HG02678 (cell line): ENCODE data around the gene NUDT4B.
"Not testable (repeated sequence)": the region's sequence is repeated elsewhere in the genome, so short reads cannot be mapped to it uniquely, and the experiment has no call there.

Source experiments
- ATAC-seq: cut with Tn5 transposase; IDR thresholded peaks from one replicate; pipeline ENCODE4 v1.9.1; 2021; ENCODE audit warnings: mild to moderate bottlenecking, moderate library complexity; ENCODE audit not compliant: unreplicated experiment

The NUDT4B gene

DNA sequence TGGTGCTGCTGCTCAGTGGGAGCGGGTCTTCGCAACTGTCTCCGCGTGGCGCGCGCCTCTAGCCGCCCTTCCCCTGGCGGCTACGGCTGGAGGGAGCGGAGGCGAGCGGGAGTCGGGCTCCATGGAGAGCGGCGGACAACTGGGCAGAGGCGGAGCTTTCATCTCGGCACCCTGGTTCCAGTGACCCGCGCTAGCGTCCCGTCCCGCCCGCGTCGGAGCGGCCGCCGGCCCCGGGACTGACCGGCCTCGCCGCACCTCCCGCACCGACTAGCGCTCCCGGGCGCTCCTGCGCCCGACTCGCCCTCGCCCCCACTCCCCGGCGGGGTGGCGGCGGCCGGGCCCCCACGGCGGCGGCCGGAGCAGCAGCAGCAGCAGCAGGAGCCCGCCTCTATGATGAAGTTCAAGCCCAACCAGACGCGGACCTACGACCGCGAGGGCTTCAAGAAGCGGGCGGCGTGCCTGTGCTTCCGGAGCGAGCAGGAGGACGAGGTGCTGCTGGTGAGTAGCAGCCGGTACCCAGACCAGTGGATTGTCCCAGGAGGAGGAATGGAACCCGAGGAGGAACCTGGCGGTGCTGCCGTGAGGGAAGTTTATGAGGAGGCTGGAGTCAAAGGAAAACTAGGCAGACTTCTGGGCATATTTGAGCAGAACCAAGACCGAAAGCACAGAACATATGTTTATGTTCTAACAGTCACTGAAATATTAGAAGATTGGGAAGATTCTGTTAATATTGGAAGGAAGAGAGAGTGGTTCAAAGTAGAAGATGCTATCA is at the start of gene NUDT4B:
Gene NUDT4B (plus strand): TSS at position 212 of the 772 bp plus-strand sequence. CDS start 179 bp downstream, at position 391.
- peak; percentile 46 for ATAC-seq

DNA sequence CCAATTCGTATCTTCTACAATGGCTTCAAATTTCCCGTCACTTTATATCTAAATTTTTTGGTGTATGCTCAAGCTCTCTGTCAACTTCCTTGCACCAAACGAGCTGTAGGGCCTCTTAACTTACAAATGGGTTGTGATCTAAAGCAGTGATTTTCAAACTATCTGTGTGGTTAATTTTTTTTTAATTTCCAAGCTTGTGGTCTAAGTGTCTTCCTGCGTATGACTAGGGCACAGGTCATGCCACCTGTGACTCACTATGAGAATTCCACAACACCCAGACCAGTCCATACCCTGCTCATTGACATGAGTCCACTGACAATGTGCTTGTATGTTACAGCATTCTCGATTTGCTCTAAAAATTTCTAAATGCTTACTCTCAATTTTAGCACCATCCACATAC is 49.2 kb upstream of the NUDT4B start:
- not testable (repeated sequence) for ATAC-seq

DNA sequence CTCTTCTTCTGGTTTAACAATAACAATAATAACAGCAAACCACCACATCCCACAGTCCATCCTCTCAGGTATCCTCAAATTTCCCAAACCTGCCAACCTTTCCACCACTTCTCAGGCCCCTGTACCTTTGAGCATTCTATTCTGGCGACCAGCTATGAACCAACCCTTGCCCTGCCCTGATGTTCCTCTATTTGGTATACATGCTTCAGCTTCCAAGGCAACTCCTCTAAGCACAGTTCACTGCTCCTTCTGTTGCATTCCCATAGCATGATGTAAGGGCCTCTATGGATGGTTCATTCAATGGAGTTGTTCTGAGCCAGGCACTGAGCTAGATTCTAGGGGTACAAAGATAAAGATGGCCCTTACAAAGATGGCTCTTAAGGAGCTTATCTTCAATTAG is 46.3 kb upstream of the NUDT4B start:
- ATAC-seq = not testable (repeated sequence)

DNA sequence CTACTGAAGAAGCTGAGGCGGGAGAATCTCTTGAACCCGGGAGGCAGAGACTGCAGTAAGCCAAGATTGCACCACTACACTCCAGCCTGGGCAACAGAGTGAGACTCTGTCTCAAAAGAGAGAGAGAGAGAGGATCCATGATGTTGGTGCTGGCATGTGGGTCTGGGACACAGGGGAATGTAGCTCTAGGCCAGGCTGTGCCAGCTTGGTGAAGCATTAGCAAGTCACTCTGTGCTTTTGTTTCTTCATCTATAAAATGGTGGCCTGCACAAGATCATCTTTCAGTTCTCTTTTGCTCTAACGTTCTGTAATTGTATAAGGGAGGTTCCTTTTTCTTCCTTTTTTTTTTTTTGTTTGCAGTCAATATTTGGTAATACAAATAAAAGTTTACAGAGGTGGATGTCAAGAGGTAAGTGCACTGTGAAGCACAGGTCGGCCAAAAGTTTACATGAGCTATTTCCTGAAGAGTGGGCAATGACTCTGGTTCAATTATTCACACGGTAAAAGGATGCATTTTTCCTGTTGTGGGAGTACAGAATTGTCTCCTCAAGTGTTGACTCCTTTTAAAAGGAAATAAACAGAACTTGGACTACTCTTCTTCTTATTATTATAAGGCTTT is 44.5 kb upstream of the NUDT4B start:
- not testable (repeated sequence) for ATAC-seq

DNA sequence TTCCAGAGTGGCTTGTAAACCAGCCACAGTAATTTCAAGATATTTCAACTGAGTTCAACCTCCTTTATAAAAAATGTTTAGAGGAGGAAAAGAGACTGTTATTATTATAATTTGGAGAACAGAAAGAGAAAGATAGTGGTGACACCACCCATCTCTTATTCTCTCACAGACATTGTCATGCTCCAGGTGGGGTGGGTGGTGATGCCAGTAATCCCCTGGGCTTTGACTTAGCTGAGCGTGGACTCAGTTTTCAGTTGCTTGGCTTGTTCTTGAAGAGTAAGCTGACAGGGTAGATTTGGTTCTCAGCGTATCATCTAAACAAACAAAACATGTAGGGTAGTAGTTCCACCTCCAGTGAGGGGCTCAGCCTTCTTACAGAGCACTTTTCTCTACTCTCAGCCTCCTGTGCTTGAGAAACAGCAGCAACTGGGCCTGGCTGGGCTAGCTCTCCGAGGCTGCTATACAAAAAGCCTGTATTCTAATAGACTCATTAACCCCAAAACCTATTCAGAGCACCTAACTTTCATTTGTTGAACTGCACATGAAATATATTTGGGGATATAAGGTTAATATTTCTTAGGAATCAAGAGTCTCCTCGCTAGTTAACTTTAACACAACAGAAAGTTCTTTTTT is 43.1 kb upstream of the NUDT4B start:
- not testable (repeated sequence) for ATAC-seq

DNA sequence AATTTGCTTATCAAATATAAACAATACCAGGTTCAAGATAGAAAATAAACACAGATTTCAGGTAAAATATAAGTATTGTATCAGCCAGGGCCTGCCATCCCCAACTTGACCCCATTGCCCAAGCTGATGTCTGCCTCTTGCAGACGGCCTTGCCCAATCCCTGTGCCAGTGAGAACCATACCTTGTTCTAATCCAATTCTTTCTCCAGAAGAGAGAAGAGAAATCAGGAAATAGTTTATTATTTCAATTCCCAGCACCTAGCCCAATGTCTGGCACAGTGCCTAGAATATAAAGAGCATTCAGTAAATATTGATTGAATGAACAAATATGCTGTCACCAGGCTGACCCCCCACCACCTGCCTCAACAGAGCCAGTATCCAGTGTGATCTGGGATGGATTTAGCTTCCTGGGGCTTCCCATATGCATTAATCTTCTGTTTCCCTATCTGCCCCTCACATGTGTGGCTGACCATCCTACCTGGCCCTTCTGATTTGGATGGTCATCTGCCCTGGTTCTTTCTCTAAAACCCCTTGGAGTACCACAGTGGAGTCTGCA is 39.7 kb upstream of the NUDT4B start:
- ATAC-seq = not testable (repeated sequence)

DNA sequence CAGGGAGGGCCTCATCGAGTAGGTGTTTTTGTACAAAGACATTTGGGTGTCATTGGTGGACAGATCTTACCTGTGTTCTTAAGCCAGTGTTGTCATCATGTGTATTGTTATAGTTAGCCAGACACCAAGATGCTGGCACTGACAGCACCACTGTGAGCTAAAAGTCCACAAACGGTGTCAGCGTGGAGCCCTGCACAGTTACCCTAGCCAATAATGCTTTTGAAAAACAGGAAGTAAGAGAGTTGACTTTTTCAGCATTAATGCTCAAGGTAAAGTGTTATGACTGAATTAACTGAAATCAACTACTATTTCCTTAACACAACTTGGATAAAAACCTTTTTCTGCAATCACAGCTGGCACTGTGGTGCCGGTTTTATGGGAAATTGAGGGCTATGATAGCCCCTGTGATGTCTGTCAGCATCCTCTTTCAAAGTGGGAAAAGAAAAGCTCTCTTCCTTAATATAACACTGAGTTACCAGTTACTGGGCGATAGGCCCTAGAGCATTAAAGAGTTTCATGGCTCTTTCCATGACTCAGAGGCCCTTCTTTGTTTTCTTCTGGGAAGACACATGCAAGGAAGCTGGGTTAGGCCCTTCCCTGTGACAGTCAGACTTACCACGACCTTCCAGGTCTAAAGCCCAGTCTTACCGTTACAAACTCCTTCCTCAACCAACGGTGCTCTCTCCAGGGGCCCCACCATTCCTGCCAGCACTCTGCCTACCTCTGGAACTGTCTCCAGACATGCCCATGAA is 37.6 kb upstream of the NUDT4B start:
- ATAC-seq = not testable (repeated sequence)

DNA sequence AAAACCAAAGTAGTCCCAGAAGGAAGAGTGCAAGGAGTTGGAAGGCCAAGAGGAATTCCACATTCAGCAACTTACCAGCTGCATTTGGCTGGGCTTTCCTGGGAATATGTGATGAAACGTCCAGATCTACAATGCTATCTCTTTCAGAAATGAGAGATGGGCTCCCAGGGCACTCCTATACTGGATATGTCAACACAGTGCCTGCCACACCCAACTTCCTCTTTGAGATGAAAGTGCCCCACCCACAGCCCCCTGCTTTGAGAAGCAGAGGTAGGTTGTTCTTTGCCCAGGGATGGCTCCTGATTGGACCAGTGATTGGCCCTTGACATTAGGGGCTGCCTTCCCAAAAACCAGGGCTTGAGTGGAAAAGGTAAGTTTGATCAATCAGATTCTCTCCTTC is 36.2 kb upstream of the NUDT4B start:
- not testable (repeated sequence) for ATAC-seq

DNA sequence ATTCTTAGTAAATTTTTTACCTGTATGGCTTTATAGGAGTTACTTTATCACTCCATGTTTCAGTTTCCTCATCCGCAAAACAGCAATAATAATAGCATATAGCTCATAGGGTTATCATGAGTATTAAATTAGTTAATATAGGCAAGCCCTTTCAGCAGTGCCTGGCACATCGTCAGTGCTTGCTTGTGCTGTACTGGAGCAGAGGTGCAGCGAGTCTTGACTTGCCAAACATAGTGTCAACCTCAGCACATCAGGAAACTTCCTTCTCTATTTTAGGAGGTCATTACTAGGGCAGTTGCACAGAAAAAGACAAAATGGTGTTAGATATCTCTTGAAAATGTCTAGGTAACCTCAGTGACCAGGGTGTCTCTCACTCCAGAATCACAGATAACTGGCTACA is 33.1 kb upstream of the NUDT4B start:
- ATAC-seq = not testable (repeated sequence)

DNA sequence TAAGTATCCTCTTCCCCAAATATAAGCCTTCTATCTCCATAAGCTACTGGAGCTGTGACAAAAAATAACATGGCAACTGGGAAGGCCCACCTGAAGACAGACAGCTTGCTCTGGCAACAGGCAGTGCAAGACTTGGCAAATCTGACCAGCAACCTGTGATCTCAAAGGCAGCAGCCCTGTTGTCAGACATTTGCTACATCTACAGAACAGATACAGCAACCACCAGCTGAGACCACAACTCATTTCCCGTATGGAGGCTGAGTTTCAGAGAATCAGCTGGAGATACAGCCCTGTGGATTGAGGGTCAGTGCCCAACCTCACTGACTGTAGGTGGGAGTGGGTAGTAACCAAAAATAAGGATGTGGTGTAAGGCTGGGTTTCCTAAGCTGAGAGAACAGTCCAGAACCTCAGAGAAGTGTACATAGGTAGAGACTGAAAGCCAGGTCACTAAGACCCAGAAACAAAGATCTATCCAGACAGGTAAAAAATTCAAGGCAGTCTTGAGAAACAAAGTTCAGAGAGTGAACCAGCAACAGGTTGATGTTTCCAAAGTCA is 31.5 kb upstream of the NUDT4B start:
- ATAC-seq = not testable (repeated sequence)

DNA sequence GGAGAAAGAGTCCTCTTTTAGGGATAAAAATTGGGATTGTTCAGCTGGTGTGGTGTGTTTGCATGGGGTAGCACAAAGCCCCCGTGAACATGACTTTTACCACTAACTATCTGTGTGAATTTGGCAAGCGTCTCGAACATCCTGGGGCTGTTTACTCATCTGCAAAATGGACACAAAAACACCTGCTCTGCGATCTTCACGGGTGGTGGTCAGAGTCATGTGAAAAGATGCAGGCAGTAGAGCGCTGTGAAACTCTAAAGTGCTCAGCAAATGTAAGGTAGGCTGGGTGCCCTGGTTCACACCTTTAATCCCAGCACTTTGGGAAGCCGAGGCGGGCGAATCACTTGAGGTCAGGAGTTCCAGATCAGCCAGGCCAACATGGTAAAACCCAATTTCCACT is 27.7 kb upstream of the NUDT4B start:
- ATAC-seq = not testable (repeated sequence)

DNA sequence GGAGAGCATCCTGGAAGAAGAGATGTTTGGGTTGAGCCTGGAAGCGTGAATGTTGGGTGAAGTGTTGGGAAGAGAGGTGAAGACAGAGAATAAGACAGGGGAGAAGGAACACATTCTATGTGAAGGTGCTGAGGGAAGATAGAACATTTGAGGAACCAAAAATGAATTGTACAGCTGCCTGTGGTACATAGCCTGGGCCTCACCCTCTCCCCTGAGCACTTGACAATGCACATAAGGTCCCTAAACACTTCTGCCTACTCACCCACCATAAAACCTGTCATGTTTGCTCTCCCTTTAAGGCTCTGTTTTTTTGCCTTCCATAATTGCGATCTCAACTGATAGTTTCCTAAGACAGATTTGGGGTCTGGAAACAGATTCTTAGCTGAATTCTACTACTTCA is 25.8 kb upstream of the NUDT4B start:
- not testable (repeated sequence) for ATAC-seq

DNA sequence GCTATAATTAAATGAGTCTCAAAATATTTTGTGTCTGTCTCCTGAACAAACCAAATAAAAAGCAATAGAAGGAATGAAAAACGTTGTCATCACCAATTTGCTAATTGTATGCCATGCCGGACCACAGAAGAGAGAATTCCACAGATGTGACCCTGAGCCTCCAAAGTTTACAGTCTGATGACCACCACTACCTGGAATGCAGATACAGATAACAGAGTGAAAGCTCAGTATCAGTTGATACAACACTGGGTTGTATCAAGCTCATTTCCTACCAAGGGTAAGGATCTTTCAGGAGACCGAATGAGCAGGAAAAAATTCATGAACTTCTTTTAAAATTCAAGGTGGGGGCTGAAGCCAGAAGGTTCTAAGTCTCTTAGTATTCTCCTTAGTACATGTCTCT is 25.1 kb upstream of the NUDT4B start:
- ATAC-seq = not testable (repeated sequence)

DNA sequence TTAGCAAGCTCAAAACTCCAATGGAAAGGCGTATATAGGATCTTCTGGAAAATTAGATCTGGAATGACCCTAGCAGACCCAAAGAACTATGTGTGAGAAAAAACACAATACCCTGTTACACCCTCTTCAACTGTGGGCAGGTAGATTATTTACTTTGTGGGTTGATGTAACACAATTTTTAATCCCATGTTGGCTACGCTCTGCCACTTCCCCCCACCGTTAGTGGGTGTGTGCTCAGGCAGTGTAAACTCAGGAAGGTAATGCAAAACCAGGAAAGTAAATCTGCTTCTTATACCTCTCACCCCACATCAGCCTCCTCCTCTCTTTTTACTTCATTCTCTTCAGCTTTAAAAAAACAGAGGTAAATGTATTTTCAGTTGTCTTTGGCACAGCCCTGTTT is 23.7 kb upstream of the NUDT4B start:
- not testable (repeated sequence) for ATAC-seq

DNA sequence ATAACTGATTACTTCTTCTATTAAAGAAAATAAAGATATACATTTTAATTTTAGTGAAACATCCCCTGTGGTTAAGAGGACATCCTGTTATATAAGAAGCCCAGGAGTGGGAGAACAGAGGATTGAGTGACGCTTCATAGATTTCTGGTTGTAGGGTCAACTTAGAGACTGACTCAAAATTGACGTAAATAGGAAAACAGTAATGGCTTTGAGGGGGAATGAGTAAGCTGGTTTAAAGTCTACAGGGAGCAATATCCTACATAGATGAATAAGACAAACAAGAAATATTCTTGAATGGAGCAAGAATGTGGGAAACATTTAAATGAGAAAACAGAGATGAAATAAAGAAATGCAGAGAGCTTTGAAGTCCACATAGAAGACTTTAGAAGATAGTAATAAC is 20.7 kb upstream of the NUDT4B start:
- ATAC-seq = not testable (repeated sequence)

DNA sequence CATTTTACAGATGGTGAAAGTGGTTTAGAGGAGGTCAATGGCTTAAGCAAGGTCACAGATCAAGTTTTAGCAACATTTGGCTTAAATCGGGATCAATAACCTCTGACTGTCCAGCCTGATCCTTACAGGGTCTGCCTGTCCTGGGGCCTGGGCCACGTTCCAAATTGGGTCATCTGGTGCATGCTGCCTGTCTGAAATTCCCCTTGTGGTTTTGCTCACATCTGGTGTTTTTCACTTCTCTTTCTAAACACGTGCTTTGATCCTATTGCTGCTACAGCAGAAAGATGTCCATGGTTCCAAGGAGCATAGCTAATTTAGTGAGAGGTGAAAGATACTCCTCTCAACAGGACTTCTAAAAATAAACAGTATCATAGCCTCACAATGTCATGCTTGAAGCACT is 19.4 kb upstream of the NUDT4B start:
- ATAC-seq = peak; percentile 76

DNA sequence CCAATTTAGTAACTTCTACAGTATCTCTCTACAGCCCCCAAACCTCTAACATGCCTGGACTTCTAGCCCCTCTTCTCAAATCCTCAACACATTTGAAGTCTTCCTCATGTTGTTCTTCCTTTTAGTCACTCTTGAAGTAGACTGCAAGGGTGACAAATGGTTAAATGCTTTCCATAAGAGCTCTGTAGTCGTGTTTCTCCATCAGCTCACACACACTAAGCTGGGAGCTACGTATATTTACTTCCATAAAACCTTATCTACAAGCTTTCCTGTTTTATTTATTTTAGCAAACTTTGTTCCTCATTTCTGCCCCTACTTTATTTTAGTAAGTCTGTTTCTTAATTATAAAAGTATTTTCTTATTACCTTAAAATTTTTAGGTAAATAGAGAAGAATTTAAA is 19.0 kb upstream of the NUDT4B start:
- ATAC-seq = not testable (repeated sequence)

DNA sequence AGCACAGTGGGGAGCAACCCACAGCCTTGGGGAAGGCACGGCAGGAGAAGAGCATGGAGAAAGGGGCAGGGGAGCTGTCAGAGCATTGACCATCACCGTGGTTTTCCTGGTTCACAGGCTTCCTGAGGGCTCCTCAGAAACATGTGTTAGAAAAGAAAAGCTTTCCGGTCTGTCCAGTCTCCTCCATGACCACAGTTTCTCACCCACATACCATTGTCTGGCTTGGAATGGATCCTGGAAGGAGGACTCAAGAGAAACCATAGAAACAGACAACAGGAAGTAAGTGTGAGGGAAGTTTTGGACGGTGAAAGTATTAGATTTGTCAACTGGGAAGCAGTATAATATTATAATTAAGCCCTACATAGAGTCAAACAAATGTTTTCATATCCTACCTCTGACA is 16.3 kb upstream of the NUDT4B start:
- ATAC-seq = not testable (repeated sequence)

DNA sequence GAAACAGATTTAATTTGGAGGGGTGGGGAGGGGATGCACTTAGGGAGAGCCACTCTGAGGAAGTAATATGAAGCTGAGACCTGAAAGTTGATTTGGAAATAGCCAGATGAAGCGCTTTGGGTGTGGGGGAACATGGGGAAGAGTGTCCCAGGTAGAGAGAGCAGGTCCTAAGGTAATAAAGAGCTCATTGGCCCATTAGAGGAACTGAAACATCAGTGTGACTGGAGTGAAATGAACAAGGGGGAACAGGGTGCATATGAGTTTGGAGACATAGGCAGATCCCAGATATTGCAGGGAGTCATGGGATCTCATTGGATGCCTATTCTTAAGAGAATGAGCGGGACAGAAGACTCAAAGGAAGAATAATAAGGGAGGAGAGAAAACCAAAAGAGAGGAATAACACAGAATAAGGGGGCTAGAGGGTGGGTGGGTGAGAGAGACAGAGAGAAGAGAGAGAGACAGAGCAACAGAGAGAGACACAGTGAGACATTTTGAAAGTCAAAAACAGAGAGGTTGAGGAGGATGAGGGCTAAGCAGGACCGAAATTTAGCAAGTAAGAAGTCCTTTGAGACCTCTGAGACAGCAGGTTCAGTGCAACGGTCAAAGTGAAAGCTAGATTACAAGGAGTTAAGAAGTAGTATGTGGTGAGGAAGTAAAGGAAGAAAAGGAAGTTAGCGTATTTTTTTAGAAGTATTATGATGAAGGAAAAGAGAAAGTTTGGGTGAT is 14.8 kb upstream of the NUDT4B start:
- ATAC-seq = peak; percentile 73

DNA sequence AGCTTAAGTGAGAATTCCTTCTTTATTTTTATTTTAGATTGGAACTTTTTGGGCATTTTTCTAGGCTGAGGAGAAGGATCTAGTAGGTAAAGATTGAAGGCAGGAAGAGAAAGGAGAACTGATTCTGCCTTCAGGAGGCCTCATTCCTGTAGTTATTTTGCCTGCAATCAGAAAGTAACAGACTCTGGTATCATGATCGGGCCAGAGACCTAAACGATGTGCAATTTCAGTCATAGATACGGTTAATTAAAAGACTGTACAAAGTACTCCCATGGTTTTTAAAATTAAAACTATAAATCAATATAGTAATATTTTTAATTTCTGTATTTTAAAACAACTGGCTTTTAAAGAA is 14.3 kb upstream of the NUDT4B start:
- ATAC-seq = peak; percentile 30
